Measurements from ENCODE around the gene SULT1C2. TPM values are rescaled to one million over a fixed set of nuclear protein-coding genes. Genes with fewer than 3 reads are reported as not detected.
"Not testable (repeated sequence)": the region's sequence is repeated elsewhere in the genome, so short reads cannot be mapped to it uniquely, and the experiment has no call there.

The SULT1C2 gene
- total and polyA plus RNA-seq, 2 experiments from 2014 or later = 15.3 to 25.1 TPM

DNA sequence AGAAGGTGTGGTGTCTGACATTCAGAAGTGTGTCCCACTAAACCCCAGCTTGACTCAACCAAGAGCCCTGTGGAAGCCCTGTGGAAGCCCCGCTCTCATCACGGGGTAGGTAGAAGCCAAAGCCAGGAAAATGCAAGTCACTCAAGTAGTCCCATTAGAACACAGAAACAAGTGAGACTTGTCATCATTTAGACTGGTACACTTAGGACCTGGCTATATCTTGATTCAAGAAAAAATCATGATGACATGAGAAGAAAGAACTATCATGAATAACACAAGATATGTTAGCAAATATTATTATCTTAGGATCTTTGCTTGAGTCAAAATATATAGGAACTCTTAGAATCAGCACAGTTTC is 60.9 kb downstream of the SULT1C2 start:
- H4K20me1 ChIP-seq (ENCODE audit: insufficient read depth, poor library complexity, severe bottlenecking) = no peaks in the 10 kb centered on the region
- H3K4me1 ChIP-seq (ENCODE audit: insufficient read depth) = no peaks in the 10 kb centered on the region
- no peak overlapping the region for H3K4me2 ChIP-seq
- H3K79me2 ChIP-seq = no peaks in the 10 kb centered on the region
- H3K27me3 ChIP-seq = no peaks in the 10 kb centered on the region
- H2AFZ ChIP-seq = no peak overlapping the region
- H3K9me3 ChIP-seq (ENCODE audit: low read depth) = no peaks in the 10 kb centered on the region
- H3K4me3 ChIP-seq = no peak overlapping the region
- 79% methylated on average over 2 of the region's 2 CpGs for WGBS (ENCODE audit: low lambda C conversion rate, missing lambda C conversion rate)
- H3K9me2 ChIP-seq (replicated peaks; ENCODE audit: insufficient read depth) = no peaks in the 10 kb centered on the region
- TF ChIP-seq EZH2phosphoT487 (IDR thresholded peaks at IDR 0.05; ENCODE audit: low read depth, severe bottlenecking, unreplicated experiment) (no peak), EZH2 (IDR thresholded peaks at IDR 0.05; ENCODE audit: borderline replicate concordance) (no peak)
- no peak overlapping the region for H3K27ac ChIP-seq
- H3K36me3 ChIP-seq (replicated peaks; ENCODE audit: insufficient read depth, low read depth) = no peaks in the 10 kb centered on the region
- no peak for DNase-seq (ENCODE audit: low spot score)

DNA sequence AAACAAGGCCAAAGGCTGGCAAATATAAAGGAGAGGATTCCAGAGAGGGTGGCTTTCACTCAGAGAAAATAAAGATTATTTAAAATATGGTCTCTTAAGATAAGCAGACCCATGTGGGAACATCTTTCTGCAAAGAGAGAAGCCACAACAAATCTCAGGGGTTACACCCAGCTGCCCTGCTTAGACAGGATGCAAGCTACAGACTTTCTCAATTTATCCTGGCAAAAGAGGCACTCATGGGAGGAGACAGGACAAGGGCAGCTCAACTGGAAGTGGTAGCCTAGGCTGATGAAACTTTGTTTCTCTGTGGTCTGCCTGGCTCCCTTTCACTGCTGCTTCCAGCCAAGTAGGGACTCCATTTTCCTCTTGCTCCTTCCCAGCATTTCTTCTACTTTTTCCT is 63.2 kb downstream of the SULT1C2 start:
- no peaks in the 10 kb centered on the region for H3K36me3 ChIP-seq (replicated peaks; ENCODE audit: insufficient read depth, low read depth)
- no peaks in the 10 kb centered on the region for H3K9me2 ChIP-seq (replicated peaks; ENCODE audit: insufficient read depth)
- H2AFZ ChIP-seq = no peak overlapping the region
- no peaks in the 10 kb centered on the region for H3K27me3 ChIP-seq
- no peaks in the 10 kb centered on the region for H3K4me1 ChIP-seq (ENCODE audit: insufficient read depth)
- H3K27ac ChIP-seq = no peak overlapping the region
- H3K79me2 ChIP-seq = no peaks in the 10 kb centered on the region
- no peak overlapping the region for H3K4me3 ChIP-seq
- no peaks in the 10 kb centered on the region for H4K20me1 ChIP-seq (ENCODE audit: insufficient read depth, poor library complexity, severe bottlenecking)
- no peak for DNase-seq (ENCODE audit: low spot score)
- TF ChIP-seq EZH2 (IDR thresholded peaks at IDR 0.05; ENCODE audit: borderline replicate concordance) (no peak), EZH2phosphoT487 (IDR thresholded peaks at IDR 0.05; ENCODE audit: low read depth, severe bottlenecking, unreplicated experiment) (no peak)
- TF ChIP-seq, protein P1, sequence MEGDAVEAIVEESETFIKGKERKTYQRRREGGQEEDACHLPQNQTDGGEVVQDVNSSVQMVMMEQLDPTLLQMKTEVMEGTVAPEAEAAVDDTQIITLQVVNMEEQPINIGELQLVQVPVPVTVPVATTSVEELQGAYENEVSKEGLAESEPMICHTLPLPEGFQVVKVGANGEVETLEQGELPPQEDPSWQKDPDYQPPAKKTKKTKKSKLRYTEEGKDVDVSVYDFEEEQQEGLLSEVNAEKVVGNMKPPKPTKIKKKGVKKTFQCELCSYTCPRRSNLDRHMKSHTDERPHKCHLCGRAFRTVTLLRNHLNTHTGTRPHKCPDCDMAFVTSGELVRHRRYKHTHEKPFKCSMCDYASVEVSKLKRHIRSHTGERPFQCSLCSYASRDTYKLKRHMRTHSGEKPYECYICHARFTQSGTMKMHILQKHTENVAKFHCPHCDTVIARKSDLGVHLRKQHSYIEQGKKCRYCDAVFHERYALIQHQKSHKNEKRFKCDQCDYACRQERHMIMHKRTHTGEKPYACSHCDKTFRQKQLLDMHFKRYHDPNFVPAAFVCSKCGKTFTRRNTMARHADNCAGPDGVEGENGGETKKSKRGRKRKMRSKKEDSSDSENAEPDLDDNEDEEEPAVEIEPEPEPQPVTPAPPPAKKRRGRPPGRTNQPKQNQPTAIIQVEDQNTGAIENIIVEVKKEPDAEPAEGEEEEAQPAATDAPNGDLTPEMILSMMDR (IDR thresholded peaks at IDR 0.05; ENCODE audit: poor library complexity) = no peak
- no peaks in the 10 kb centered on the region for H3K9me3 ChIP-seq (ENCODE audit: low read depth)
- no peak overlapping the region for H3K4me2 ChIP-seq

DNA sequence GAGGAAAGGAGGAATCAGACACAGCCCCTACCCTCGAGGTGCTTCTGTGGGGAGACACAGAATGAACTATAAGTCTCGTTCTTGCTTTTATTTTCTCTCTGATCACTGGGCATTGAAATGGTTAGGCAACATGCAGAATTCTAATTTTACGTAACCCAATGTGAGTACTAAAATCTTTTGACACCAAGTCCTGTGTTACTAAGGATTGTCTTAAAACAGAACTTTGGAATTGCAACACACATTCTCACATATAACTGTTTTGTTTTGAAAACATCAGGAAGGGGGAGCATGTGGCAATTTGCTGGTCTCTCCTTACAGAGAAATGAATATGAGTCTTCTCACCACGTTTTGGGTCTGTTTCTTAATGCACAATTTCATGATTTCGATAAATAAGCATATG is 65.4 kb downstream of the SULT1C2 start:
- no peak for DNase-seq (ENCODE audit: low spot score)
- Histone ChIP-seq H3K4me1 (ENCODE audit: insufficient read depth) (no peaks in the 10 kb centered on the region), H3K27me3 (no peaks in the 10 kb centered on the region), H4K20me1 (ENCODE audit: insufficient read depth, poor library complexity, severe bottlenecking) (no peaks in the 10 kb centered on the region), H3K4me2 (no peak overlapping the region), H3K79me2 (no peaks in the 10 kb centered on the region), H2AFZ (no peak overlapping the region), H3K27ac (no peak overlapping the region), H3K9me3 (ENCODE audit: low read depth) (no peaks in the 10 kb centered on the region), H3K4me3 (no peak overlapping the region), H3K9me2 (replicated peaks; ENCODE audit: insufficient read depth) (no peaks in the 10 kb centered on the region), H3K36me3 (replicated peaks; ENCODE audit: insufficient read depth, low read depth) (no peaks in the 10 kb centered on the region)
- TF ChIP-seq EZH2 (IDR thresholded peaks at IDR 0.05; ENCODE audit: borderline replicate concordance) = no peak
- TF ChIP-seq EZH2phosphoT487 (IDR thresholded peaks at IDR 0.05; ENCODE audit: low read depth, severe bottlenecking, unreplicated experiment) = no peak
- 82% methylated on average over 5 of the region's 5 CpGs for WGBS (ENCODE audit: low lambda C conversion rate, missing lambda C conversion rate)

DNA sequence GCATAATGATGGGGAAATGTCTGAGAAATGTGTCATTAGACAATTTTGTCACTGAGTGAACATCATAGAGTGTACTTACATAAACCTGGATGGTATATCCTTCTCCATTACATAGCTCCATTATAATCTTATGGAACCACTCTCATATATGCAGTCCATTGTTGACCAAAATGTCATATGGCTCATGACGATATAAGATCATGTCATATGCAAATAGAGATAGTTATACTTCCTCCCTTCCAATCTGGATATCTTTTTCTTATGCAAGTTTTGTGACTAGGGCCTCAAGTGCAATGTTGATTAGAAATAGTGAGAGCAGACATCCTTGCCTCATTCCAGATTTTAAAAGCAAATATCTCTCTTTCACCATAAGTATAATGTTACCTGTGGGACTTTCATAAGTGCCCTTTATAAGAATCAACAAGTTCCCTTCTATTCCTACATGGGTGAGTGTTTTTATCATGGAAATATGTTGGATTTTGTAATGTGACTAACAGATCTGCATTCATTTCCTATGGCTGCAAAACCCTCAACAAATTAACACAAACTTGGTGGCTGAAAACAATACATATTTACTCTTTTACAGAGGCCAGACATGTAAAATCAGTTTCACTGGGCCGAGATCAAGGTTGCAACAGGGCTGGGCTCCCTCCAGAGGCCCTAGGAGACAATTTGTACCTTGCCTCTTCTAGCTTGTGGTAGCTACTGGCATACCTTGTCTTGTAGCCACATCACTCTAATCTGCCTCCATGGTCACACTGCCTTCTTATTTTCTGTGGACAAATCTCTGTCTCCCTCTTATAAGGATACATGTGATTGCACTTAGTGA is 67.4 kb downstream of the SULT1C2 start:
- 78% methylated on average over 2 of the region's 2 CpGs for WGBS (ENCODE audit: low lambda C conversion rate, missing lambda C conversion rate)

DNA sequence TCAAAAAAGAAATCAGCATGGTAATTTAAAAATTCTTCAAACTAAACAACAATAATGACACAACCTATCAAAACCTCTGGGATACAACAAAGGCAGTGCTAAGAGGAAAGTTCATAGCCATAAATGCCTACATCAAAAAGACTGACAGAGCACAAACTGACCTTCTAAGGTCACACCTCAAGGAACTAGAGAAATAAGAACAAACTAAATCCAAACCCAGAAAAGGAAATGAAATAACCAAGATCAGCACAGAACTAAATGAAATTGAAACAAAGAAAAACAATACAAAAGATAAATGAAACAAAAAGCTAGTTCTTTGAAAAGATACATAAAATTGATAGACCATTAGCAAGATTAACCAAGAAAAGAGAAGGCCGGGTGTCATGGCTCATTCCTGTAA is 70.6 kb downstream of the SULT1C2 start:
- not testable (repeated sequence) for H3K27ac ChIP-seq
- WGBS (ENCODE audit: low lambda C conversion rate, missing lambda C conversion rate) = 84% methylated on average over 1 of the region's 1 CpG

More for the DNA sequence above, 67.4 kb downstream of the SULT1C2 start:
- no peak overlapping the region for H3K27ac ChIP-seq
- H3K27me3 ChIP-seq = no peaks in the 10 kb centered on the region
- H3K36me3 ChIP-seq (replicated peaks; ENCODE audit: insufficient read depth, low read depth) = no peaks in the 10 kb centered on the region
- no peak for TF ChIP-seq EZH2phosphoT487 (IDR thresholded peaks at IDR 0.05; ENCODE audit: low read depth, severe bottlenecking, unreplicated experiment)
- TF ChIP-seq EZH2 (IDR thresholded peaks at IDR 0.05; ENCODE audit: borderline replicate concordance) = no peak
- TF ChIP-seq, protein P1 (IDR thresholded peaks at IDR 0.05; ENCODE audit: poor library complexity) = no peak
- H3K79me2 ChIP-seq = no peaks in the 10 kb centered on the region
- H3K4me1 ChIP-seq (ENCODE audit: insufficient read depth) = no peaks in the 10 kb centered on the region
- no peaks in the 10 kb centered on the region for H4K20me1 ChIP-seq (ENCODE audit: insufficient read depth, poor library complexity, severe bottlenecking)
- no peak overlapping the region for H2AFZ ChIP-seq
- H3K4me3 ChIP-seq = no peak overlapping the region
- no peak overlapping the region for H3K4me2 ChIP-seq
- H3K9me3 ChIP-seq (ENCODE audit: low read depth) = no peaks in the 10 kb centered on the region
- H3K9me2 ChIP-seq (replicated peaks; ENCODE audit: insufficient read depth) = no peaks in the 10 kb centered on the region
- no peak for DNase-seq (ENCODE audit: low spot score)

More for the DNA sequence above, 70.6 kb downstream of the SULT1C2 start:
- not testable (repeated sequence) for H3K4me3 ChIP-seq; H3K4me2 ChIP-seq; H3K79me2 ChIP-seq; H4K20me1 ChIP-seq (ENCODE audit: insufficient read depth, poor library complexity, severe bottlenecking); H3K4me1 ChIP-seq (ENCODE audit: insufficient read depth); H3K36me3 ChIP-seq (replicated peaks; ENCODE audit: insufficient read depth, low read depth); H3K9me2 ChIP-seq (replicated peaks; ENCODE audit: insufficient read depth); H2AFZ ChIP-seq; H3K9me3 ChIP-seq (ENCODE audit: low read depth); H3K27me3 ChIP-seq; DNase-seq (ENCODE audit: low spot score)

All from hepatocyte (in vitro differentiated cells).